Inflammatory macrophage (primary cell): ENCODE measurements around the gene SOCS6.

Experiments used
- DNase-seq, 2 donors: peaks; one replicate each; pipeline ENCODE4 v3.0.0-alpha.2; 2020 to 2022

The SOCS6 gene

DNA sequence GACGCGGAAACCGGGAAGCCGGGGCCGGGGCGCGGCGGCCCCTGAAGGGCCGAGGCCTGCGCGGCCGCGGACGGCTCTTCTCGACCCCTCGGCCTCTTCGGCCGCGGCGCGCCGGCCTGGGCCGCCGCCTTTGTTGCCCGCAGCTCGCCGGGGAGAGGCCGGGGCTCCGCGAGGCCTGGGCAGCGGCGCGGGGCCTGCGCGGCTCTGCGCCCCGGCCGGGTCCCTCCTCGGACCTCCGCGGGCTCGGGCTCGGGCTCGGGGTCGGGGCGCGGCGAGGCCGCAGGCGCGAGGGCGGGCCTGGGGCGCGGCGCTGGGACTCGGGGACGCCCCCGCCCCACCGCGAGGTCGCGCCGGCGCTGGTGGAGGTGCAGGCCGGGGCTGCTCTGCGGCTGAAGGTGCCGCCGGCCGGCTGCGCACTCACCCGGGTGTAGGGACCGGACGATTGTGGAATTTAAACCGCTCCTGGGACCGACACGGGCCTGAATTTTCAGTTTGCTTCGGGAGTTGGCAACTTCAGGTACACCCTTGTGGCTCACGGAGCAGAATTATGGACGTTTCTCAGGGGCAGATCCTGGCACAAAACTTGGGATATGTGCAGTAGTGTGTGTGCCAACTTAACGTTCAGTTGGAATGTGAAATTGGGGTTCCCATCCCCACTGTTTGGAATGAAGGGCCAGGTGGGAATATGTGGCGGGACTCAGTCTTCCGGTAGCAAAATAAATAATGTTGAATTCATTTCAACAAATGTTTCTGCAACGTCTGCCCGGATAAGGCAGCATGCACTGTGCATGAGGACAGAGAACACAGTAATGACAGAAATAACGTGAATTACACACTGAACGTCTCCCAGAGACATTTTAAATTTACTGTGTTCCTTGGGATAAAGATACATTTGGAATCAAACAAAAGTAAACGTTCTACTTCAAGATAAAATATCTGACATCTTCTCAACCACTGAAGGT is 787 bp downstream of the SOCS6 start:
- peak in 1 of 2 donors; percentile 42 for DNase-seq

- DNase-seq: no peak
Measured at GRCh38 chr18:70290482-70291294, 1.8 kb downstream of the SOCS6 start.

GRCh38 chr18:70291295-70291574 is 2.4 kb downstream of the SOCS6 start:
- no peak for DNase-seq

DNA sequence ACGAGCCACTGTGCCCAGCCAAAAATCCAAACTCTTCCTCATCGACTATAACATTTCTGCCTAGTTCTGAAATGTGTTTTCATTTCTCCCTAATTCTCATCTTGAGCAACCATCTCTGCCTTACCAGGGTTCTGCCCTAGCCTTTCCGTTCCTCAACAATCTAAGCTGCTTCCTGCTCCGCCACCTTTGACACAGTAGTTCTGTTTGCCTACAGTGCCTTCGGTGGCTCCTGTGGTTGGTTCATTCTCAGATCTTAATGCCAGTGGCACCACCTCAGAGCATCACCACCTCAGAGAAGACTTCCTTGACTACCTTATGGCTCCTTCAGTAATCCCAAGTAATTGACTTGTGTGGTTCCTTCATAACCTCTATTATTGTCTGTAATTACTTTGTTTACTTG is 3.8 kb downstream of the SOCS6 start:
- peak; percentile 54 to 61 for DNase-seq

GRCh38 chr18:70293166-70293565 is 4.3 kb downstream of the SOCS6 start:
- DNase-seq: no peak

- DNase-seq: no peak
Measured at GRCh38 chr18:70294471-70295191, 5.8 kb downstream of the SOCS6 start.

DNA sequence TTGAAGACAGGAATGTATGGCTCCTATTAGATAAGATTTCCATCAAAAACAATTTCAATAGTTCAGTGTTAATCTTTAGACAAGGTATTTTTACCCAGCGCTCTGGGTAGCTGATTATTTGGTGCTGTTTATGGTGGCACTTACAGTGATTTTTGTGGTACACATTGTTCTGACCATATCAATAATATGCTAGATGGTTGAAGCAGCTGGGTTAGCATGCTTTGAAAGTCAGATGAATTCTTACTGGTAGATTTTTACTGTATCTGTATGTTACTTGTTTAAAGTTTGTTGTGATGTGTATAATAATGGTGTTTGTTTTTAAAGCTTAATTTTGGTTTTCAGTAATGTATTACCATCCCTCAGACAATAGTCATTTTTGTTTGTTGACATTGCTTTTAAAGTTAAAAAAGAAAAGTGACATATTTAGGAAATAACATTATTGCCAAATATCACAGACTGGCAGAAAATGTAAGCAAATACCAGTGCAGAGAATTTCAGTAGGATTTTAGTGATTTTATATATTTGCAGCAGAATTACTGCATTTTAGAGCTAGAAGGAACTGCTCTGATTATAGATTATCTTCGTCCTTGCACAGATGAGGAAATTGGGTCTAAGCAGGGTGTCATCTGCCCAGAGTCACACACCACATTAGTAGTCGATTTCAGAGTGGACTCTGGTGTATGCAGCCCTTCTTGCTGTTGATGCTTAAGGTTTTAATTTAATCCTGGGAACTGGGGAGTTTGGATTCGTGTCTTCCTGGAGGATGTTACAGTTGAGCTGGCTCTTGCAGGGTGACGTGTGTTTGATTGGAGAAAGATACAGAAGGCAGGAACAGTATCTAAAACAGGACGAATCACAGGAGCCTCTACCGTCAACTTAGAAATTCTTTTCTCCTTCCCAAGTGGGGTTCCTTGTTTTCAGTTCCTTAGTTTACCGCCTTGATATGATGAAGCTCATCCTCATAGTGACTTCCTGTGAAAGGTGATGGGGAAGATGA is 6.6 kb downstream of the SOCS6 start:
- no peak for DNase-seq

DNA sequence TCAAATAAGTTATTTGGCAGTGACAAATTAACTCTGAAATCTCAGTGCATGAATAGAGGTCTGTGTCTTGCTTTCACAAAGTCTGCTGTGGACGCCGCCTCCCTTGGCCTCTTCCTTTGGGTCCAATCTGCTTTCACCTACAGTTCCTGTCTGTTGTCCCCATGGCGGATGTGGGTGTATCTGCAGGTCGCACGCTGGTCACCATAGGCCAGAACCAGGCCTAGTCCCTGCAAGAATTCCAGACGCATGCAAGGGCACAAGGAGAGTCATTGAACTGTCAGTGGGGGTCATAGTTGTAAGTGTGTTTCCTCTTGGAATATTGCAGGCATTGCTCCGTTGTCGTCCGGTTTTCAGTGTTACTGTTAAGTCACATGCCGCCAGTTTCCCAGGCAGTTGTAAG is 7.4 kb downstream of the SOCS6 start:
- DNase-seq: no peak

DNA sequence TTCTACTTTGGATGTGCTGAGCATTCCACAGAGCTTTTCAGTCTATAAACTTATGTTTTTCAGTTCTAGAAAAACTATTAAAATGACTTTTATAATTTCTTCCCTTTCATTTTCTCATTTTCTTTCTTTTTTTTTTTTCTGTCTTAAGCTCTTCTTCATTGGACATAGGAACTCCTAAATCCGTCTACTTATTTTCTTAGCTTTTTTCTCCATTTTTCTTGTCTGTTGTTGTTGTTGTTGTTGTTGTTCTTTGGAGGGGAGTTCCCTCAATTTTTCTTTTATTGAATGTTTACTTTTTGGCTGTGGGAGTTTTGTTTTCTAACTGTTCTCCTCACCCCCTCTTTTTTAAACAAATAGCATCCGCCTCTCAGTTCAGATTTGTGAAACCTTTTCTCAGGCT is 7.9 kb downstream of the SOCS6 start:
- DNase-seq: no peak

DNA sequence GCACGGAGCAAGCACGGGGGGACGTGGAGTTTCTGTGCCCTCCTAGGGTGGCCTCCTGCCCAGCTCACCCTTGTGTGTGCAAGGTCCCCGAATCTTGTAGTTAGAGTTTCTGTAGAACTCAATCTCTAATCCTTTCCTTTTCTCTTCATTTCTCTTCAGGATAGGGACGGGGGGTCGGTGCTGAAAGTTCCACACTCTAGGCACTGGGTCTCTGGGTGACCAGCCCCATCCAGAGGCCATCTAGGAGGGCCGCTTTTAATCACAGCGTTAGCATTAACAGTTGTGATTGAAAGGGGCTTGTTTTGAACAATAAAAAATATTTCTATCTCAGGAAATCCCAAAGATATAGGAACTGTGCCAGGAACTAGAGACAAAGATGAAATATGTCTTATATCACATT is 10.5 kb downstream of the SOCS6 start:
- DNase-seq: no peak

- no peak for DNase-seq
Measured at GRCh38 chr18:70301667-70302066, 12.8 kb downstream of the SOCS6 start.

GRCh38 chr18:70308555-70309294 is 19.9 kb downstream of the SOCS6 start:
- no peak for DNase-seq

- DNase-seq: no peak
Measured at GRCh38 chr18:70310560-70311320, 21.9 kb downstream of the SOCS6 start.

- DNase-seq: peak; percentile 30 to 55
Measured at GRCh38 chr18:70311726-70312125, 22.9 kb downstream of the SOCS6 start.

DNA sequence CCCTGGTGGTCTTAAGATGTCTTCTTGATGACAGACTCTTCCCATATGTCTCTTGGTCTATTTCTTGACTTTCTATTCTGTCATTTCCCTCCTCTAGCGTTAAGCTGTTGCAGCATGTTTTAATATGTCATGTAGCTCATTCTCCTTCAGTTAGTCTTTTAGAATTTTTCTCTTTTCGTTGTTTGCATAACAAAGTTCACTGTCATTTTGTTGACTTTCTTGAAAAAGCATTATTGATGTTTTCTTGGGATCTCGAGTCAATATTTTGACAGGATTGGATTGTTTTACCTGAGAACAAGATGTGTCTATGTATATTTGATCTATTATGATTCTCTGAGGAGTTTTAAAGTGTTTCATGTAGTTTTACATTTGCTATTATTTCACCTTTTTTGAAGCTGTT is 24.8 kb downstream of the SOCS6 start:
- no peak for DNase-seq

DNA sequence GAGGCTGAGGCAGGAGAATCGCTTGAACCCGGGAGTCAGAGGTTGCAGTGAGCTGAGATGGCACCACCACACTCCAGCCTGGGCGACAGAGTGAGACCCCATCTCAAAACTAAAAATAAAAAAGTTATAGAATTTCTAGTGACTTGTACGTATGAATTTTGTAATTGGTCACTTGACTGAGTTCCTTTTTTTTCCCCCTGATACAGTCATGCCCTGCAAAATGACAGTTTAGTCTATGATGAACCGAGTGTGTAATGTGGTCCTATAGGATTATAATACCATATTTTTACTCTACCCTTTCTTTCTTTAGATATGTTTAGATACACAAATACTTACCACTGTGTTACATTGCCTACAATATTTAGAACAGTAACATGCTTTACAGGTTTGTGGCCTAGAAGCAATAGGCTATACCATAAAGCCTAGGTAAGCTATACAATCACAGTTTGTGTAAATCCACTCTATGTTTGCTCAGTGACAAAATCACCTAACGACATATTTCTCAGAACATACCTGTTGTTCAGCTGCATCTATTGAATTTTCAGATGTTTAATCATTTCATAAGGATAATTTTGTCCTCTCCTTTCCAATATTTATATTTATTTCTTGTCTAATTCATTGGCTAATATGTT is 25.4 kb downstream of the SOCS6 start:
- peak; percentile 50 to 64 for DNase-seq

GRCh38 chr18:70319187-70319586 is 30.3 kb downstream of the SOCS6 start:
- DNase-seq: no peak

GRCh38 chr18:70321616-70322015 is 32.8 kb downstream of the SOCS6 start:
- no peak for DNase-seq

- no peak for DNase-seq
Measured at GRCh38 chr18:70322385-70322784, 33.5 kb downstream of the SOCS6 start.

DNA sequence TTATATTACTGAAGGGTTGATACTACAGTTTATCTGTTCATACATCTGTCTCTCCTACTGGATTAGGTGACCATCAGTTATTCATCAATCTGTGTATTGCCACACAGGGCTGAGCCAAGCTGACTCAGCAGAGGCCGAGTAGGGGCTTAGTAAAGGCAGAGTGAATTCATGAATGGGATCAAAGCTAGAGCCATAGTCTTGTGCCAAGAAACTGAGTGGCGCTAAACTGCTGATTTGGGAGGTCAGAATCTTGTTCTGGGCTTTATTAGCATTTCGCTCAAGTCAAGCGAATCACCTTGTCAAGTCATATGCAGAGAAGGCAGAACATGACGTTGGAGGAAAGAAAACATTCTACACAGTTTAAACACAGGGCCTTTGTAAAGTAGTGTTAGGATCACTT is 34.1 kb downstream of the SOCS6 start:
- DNase-seq: no peak
